ENCODE measurements around the gene MYH7B. TPM values are rescaled to one million over a fixed set of nuclear protein-coding genes. Genes with fewer than 3 reads are reported as not detected.

MYH7B gene
- total and polyA plus RNA-seq, 8 donors: 0.09 to 2.3 (median 0.37) TPM

DNA sequence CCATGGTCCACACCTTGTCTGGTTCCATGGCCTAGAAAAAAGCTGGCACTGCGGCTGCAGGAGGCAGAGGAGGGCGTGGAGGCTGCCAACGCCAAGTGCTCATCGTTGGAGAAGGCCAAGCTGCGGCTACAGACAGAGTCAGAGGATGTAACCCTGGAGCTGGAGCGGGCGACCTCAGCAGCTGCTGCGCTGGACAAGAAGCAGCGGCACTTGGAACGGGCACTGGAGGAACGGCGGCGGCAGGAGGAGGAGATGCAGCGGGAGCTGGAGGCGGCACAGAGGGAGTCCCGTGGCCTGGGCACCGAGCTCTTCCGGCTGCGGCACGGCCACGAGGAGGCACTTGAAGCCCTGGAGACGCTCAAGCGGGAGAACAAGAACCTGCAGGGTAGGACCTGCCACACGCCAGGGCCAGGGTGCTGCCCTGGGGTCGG is 43.4 kb downstream of the MYH7B start:
- no peak overlapping the region for H3K4me3 ChIP-seq
- DNase-seq (peak in 1 of 6 donors; percentile 55), ATAC-seq (no peak), FAIRE-seq (no peak)
- H3K36me3 ChIP-seq: peaks cover 0 to 68% (median 35%) of the 10 kb centered on the region in 3 donors
- TF ChIP-seq, protein P1, sequence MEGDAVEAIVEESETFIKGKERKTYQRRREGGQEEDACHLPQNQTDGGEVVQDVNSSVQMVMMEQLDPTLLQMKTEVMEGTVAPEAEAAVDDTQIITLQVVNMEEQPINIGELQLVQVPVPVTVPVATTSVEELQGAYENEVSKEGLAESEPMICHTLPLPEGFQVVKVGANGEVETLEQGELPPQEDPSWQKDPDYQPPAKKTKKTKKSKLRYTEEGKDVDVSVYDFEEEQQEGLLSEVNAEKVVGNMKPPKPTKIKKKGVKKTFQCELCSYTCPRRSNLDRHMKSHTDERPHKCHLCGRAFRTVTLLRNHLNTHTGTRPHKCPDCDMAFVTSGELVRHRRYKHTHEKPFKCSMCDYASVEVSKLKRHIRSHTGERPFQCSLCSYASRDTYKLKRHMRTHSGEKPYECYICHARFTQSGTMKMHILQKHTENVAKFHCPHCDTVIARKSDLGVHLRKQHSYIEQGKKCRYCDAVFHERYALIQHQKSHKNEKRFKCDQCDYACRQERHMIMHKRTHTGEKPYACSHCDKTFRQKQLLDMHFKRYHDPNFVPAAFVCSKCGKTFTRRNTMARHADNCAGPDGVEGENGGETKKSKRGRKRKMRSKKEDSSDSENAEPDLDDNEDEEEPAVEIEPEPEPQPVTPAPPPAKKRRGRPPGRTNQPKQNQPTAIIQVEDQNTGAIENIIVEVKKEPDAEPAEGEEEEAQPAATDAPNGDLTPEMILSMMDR (IDR thresholded peaks at IDR 0.05): no peak
- H3K27me3 ChIP-seq: no peaks in the 10 kb centered on the region
- 94 to 96% methylated on average over 25 of the region's 25 CpGs for WGBS, 2 donors
- no peaks in the 10 kb centered on the region for H3K9me3 ChIP-seq
- intact Hi-C loops (cut with DNase I): no loop called here
- no peak overlapping the region for H3K27ac ChIP-seq
- no peaks in the 10 kb centered on the region for H3K4me1 ChIP-seq

DNA sequence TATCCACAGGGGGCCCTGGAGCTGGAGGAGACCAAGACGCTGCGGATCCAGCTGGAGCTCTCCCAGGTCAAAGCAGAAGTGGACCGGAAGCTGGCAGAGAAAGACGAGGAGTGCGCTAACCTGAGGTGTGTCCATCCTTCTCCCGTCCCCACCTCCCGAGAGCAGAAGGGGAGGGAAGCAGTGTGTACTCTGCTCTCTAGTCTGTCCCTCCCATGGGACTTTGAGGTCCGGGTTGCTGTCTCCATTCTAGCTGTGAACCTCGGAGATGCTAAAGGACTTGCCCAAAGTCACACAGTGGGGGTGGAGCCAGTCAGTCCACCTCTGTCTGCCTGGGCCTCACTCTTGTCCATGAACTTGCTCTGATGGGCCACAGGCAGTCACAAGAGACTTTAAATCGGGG is 44.1 kb downstream of the MYH7B start:
- H3K27ac ChIP-seq: no peak overlapping the region
- H3K27me3 ChIP-seq: no peaks in the 10 kb centered on the region
- intact Hi-C loops (cut with DNase I): no loop called here
- no peak for ATAC-seq
- H3K9me3 ChIP-seq: no peaks in the 10 kb centered on the region
- DNase-seq: peak in 1 of 6 donors; percentile 33
- no peak overlapping the region for H3K4me3 ChIP-seq
- H3K4me1 ChIP-seq: no peaks in the 10 kb centered on the region
- WGBS, 2 donors: 79 to 82% methylated on average over 10 of the region's 10 CpGs
- peaks cover 2 to 72% (median 41%) of the 10 kb centered on the region in 3 donors for H3K36me3 ChIP-seq
- FAIRE-seq: no peak
- TF ChIP-seq, protein P1 (IDR thresholded peaks at IDR 0.05): no peak

DNA sequence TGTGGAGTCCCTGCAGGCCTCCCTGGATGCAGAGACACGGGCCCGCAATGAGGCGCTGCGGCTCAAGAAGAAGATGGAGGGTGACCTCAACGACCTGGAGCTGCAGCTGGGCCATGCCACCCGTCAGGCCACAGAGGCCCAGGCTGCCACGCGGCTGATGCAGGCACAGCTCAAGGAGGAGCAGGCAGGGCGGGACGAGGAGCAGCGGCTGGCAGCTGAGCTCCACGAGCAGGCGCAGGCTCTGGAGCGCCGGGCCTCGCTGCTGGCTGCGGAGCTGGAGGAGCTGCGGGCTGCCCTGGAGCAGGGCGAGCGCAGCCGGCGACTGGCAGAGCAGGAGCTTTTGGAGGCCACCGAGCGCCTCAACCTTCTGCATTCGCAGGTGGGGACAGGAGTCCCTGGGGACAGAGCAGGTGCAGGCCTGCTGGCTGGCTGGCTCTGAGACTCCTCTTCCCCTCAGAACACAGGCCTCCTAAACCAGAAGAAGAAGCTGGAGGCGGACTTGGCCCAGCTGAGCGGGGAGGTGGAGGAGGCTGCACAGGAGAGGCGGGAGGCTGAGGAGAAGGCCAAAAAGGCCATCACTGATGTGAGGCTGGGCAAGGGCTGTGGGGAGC is 44.7 kb downstream of the MYH7B start:
- Histone ChIP-seq H3K9me3 (no peaks in the 10 kb centered on the region), H3K36me3 (peaks cover 9 to 75% (median 45%) of the 10 kb centered on the region in 3 donors), H3K4me1 (no peaks in the 10 kb centered on the region), H3K4me3 (no peak overlapping the region), H3K27ac (no peak overlapping the region), H3K27me3 (no peaks in the 10 kb centered on the region)
- intact Hi-C loops (cut with DNase I): no loop called here
- TF ChIP-seq, protein P1 (IDR thresholded peaks at IDR 0.05): no peak
- no peak for ATAC-seq
- 94 to 95% methylated on average over 28 of the region's 28 CpGs for WGBS, 2 donors
- peak in 1 of 6 donors; percentile 58 for DNase-seq
- no peak for FAIRE-seq

DNA sequence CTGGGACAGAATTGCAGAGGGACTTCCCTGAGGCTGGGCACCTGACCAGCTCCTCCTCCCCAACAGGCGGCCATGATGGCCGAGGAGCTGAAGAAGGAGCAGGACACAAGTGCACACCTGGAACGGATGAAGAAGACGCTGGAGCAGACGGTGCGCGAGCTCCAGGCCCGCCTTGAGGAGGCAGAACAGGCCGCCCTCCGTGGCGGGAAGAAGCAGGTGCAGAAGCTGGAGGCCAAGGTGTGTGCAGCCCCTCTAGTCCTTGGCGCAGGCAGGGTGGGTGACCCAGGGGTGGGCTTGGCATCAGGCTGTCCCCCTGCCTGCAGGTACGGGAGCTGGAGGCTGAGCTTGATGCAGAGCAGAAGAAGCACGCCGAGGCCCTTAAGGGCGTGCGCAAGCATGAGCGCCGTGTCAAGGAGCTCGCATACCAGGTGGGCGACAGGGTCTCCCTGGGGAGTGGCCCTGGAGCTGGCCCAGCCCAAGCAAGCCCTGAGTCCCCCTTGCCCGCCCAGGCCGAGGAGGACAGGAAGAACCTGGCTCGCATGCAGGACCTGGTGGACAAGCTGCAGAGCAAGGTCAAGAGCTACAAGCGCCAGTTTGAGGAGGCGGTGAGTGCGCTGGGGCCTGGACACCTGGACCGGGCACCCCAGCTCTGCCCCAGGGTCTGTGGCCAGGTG is 45.4 kb downstream of the MYH7B start:
- no peaks in the 10 kb centered on the region for H3K9me3 ChIP-seq
- H3K27ac ChIP-seq: no peak overlapping the region
- 93 to 97% methylated on average over 26 to 28 of the region's 28 CpGs for WGBS, 2 donors
- TF ChIP-seq, protein P1 (IDR thresholded peaks at IDR 0.05): no peak
- no peaks in the 10 kb centered on the region for H3K27me3 ChIP-seq
- no peaks in the 10 kb centered on the region for H3K4me1 ChIP-seq
- FAIRE-seq (no peak), ATAC-seq (no peak), DNase-seq (peak in 2 of 6 donors; percentile 19 to 70)
- no peak overlapping the region for H3K4me3 ChIP-seq
- intact Hi-C loops (cut with DNase I): no loop called here
- H3K36me3 ChIP-seq: peaks cover 9 to 75% (median 52%) of the 10 kb centered on the region in 3 donors

Data from pancreas (tissue), 10 donors.